ENCODE data around the gene SH3RF1. TPM values are rescaled to one million over a fixed set of nuclear protein-coding genes. Genes with fewer than 3 reads are reported as not detected.
"Not testable (repeated sequence)": the region's sequence is repeated elsewhere in the genome, so short reads cannot be mapped to it uniquely, and the experiment has no call there.

The SH3RF1 gene
- total RNA-seq, 1 donor from 2014 or later: 19.6 TPM

DNA sequence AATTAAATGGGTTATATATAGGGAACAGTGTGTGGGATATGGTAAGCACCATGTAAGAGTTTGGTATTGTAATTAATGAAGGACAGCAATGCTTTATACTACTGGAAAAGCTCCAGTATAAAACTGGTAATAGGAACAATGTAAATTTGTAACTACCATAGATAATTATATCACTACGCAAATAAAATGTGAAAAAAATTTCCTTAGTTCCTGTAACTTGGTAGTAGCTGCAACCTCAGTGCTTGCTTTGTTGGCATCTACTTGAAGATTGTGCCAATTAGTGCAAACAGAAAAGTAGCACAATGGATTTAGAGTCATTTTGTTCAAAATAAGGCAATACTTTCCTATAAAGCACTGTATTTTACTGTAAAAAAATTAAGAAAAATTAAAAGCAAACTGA is 34.4 kb upstream of the SH3RF1 start:
- peaks cover 16% of the 10 kb centered on the region for H3K9me3 Mint-ChIP-seq
- no peaks in the 10 kb centered on the region for H3K36me3 Mint-ChIP-seq
- no peak overlapping the region for H3K27ac Mint-ChIP-seq
- no peaks in the 10 kb centered on the region for H3K4me1 Mint-ChIP-seq
- no peak overlapping the region for H3K4me3 Mint-ChIP-seq
- TF ChIP-seq CTCF (IDR thresholded peaks at IDR 0.05; ENCODE audit: unreplicated experiment): no peak
- peaks cover 7% of the 10 kb centered on the region for H3K27me3 Mint-ChIP-seq (ENCODE audit: low read depth)
- DNase-seq (ENCODE audit: low spot score in 2 of 2, unreplicated experiment in 2 of 2): no peak

GRCh38 chr4:169295822-169296221 is 25.1 kb upstream of the SH3RF1 start:
- H3K9me3 Mint-ChIP-seq: peaks cover 34% of the 10 kb centered on the region
- DNase-seq (ENCODE audit: low spot score in 2 of 2, unreplicated experiment in 2 of 2): no peak
- no peak overlapping the region for H3K4me3 Mint-ChIP-seq
- H3K27me3 Mint-ChIP-seq (ENCODE audit: low read depth): peaks cover 2% of the 10 kb centered on the region
- no peaks in the 10 kb centered on the region for H3K36me3 Mint-ChIP-seq
- H3K27ac Mint-ChIP-seq: no peak overlapping the region
- no peak for TF ChIP-seq CTCF (IDR thresholded peaks at IDR 0.05; ENCODE audit: unreplicated experiment)
- H3K4me1 Mint-ChIP-seq: no peaks in the 10 kb centered on the region

DNA sequence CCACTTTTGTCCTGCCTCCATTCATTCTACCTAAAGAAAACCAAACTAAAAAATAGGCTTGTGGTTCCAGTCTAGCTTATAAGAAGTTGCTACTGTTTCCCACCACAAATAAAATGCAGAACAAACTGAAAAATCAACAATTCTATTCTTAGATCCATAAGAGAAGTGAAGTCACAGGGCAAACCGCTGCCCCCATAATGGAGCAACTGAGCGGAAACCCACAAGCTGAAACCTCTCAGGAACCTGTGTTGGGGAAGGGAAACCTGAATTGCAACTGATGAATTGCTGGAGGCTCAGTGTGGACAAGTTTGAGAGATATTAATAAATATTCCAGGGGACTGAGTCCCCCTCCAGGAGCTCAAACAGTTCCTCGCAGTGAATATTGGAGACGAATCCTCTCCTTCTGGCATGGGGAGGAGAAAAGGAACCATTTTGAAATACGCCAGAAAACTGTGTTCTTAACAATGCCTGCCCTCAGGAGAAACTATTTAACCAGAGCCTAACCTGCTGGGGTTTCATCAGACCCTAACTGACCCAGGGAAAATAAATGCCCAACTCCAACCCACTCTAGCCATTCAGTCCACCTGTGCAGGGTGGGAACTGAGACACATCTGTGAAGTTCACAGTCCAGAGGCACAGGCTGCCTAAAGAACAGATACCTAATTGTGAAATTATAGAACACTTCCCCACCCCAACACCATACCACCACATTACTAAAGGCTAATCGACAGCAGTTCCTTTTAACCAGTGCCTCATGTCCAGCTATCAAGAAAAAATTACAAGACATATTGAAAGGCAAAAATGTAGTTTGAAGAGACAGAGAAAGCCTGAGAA is 22.8 kb upstream of the SH3RF1 start:
- Mint-ChIP-seq H3K27me3 (ENCODE audit: low read depth) (peaks cover 2% of the 10 kb centered on the region), H3K4me3 (no peak overlapping the region), H3K4me1 (no peaks in the 10 kb centered on the region), H3K27ac (no peak overlapping the region), H3K9me3 (peaks cover 15% of the 10 kb centered on the region), H3K36me3 (no peaks in the 10 kb centered on the region)
- TF ChIP-seq CTCF (IDR thresholded peaks at IDR 0.05; ENCODE audit: unreplicated experiment): no peak
- no peak for DNase-seq (ENCODE audit: low spot score in 2 of 2, unreplicated experiment in 2 of 2)

GRCh38 chr4:169287983-169288382 is 17.2 kb upstream of the SH3RF1 start:
- H3K36me3 Mint-ChIP-seq, H3K4me3 Mint-ChIP-seq: not testable (repeated sequence)

GRCh38 chr4:169286562-169287301 is 16.0 kb upstream of the SH3RF1 start:
- peak; percentile 32 for TF ChIP-seq CTCF (IDR thresholded peaks at IDR 0.05; ENCODE audit: unreplicated experiment)
- no peaks in the 10 kb centered on the region for H3K36me3 Mint-ChIP-seq
- H3K27ac Mint-ChIP-seq: no peak overlapping the region
- H3K4me3 Mint-ChIP-seq: no peak overlapping the region
- H3K27me3 Mint-ChIP-seq (ENCODE audit: low read depth): no peaks in the 10 kb centered on the region
- no peak for DNase-seq (ENCODE audit: low spot score in 2 of 2, unreplicated experiment in 2 of 2)
- no peaks in the 10 kb centered on the region for H3K9me3 Mint-ChIP-seq
- H3K4me1 Mint-ChIP-seq: no peaks in the 10 kb centered on the region

More at GRCh38 chr4:169287983-169288382, 17.2 kb upstream of the SH3RF1 start:
- not testable (repeated sequence) for H3K9me3 Mint-ChIP-seq; H3K27ac Mint-ChIP-seq; H3K4me1 Mint-ChIP-seq; DNase-seq (ENCODE audit: low spot score in 2 of 2, unreplicated experiment in 2 of 2); H3K27me3 Mint-ChIP-seq (ENCODE audit: low read depth)

GRCh38 chr4:169283114-169283509 is 12.4 kb upstream of the SH3RF1 start:
- H3K4me3 Mint-ChIP-seq: no peak overlapping the region
- no peaks in the 10 kb centered on the region for H3K9me3 Mint-ChIP-seq
- TF ChIP-seq CTCF (IDR thresholded peaks at IDR 0.05; ENCODE audit: unreplicated experiment): no peak
- no peak for DNase-seq (ENCODE audit: low spot score in 2 of 2, unreplicated experiment in 2 of 2)
- H3K27ac Mint-ChIP-seq: no peak overlapping the region
- no peaks in the 10 kb centered on the region for H3K36me3 Mint-ChIP-seq
- peaks cover 10% of the 10 kb centered on the region for H3K4me1 Mint-ChIP-seq
- no peaks in the 10 kb centered on the region for H3K27me3 Mint-ChIP-seq (ENCODE audit: low read depth)
